Activated CD8-positive, alpha-beta memory T cell treated with anti-CD3 and anti-CD28 coated beads for 48 hours (primary cell): ENCODE results near the gene ERF.

Experiments
- DNase-seq, 3 experiments: peaks; one replicate each; pipeline ENCODE4 v3.0.0-alpha.2; 2020; ENCODE audit warnings: low read depth in 2 of 3, low spot score in 2 of 3

Gene ERF

GRCh38 chr19:42254850-42255765 lies at the start of gene ERF:
TSS of gene ERF (minus strand) at chr19:42255128. CDS start at chr19:42254999, 129 bp downstream.
- peak; percentile 89 to 94 (median 91) for DNase-seq

- no peak for DNase-seq
Measured at GRCh38 chr19:42303876-42304275, 48.9 kb upstream of the ERF start.

- no peak for DNase-seq
Measured at GRCh38 chr19:42303101-42303464, 48.2 kb upstream of the ERF start.

GRCh38 chr19:42301646-42302203 lies 46.8 kb upstream of the ERF start, which contains the start of gene PRR19:
TSS of gene PRR19 (plus strand) at chr19:42302132. CDS start at chr19:42309585, 7,453 bp downstream.
- no peak for DNase-seq

- no peak for DNase-seq
Measured at GRCh38 chr19:42297039-42297438, 42.1 kb upstream of the ERF start.

GRCh38 chr19:42295831-42296525 lies 41.0 kb upstream of the ERF start:
- DNase-seq: peak; percentile 64 to 95 (median 94)

GRCh38 chr19:42295342-42295741 lies 40.4 kb upstream of the ERF start:
- DNase-seq: no peak

- DNase-seq: no peak
Measured at GRCh38 chr19:42294471-42295137, 39.7 kb upstream of the ERF start.

GRCh38 chr19:42293948-42294347 lies 39.0 kb upstream of the ERF start:
- no peak for DNase-seq

- DNase-seq: no peak
Measured at GRCh38 chr19:42293540-42293939, 38.6 kb upstream of the ERF start.

GRCh38 chr19:42292963-42293362 lies 38.0 kb upstream of the ERF start:
- no peak for DNase-seq

GRCh38 chr19:42292042-42292960 lies 37.4 kb upstream of the ERF start:
- no peak for DNase-seq

GRCh38 chr19:42291435-42291810 lies 36.5 kb upstream of the ERF start:
- no peak for DNase-seq

GRCh38 chr19:42290523-42291434 lies 35.9 kb upstream of the ERF start:
- no peak for DNase-seq

- no peak for DNase-seq
Measured at GRCh38 chr19:42290136-42290522, 35.2 kb upstream of the ERF start.

- DNase-seq: no peak
Measured at GRCh38 chr19:42289556-42290041, 34.7 kb upstream of the ERF start.

GRCh38 chr19:42288881-42289555 lies 34.1 kb upstream of the ERF start:
- no peak for DNase-seq

- DNase-seq: no peak
Measured at GRCh38 chr19:42288387-42288786, 33.5 kb upstream of the ERF start.

GRCh38 chr19:42287827-42288107 lies 32.8 kb upstream of the ERF start:
- no peak for DNase-seq
